Measurements from ENCODE around the gene KDM4B. TPM values are rescaled to one million over a fixed set of nuclear protein-coding genes. Genes with fewer than 3 reads are reported as not detected.
"Not testable (repeated sequence)": the region's sequence is repeated elsewhere in the genome, so short reads cannot be mapped to it uniquely, and the experiment has no call there.

KDM4B gene
- total RNA-seq, 1 experiment from 2014 or later: 43.7 TPM

DNA sequence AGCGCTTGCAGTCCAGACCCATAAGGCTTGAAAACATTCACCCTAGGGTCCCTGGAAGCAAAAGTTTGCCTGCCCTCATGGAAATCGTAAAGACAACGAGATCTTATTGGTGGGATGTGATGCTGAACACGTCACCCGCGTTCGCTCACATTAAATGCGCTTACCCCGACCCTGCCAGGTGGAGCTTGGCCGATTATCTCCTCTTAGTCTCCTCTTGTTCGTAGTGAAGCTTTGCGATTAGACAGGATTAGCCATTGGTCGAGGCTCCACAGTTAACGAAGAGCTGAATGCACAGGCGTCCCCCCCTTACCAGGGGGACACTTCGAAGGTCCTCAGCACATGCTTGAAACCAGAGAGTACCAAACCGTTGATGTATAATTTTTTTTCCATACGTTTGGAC, 16.0 kb upstream of the KDM4B start:
- Histone ChIP-seq H2BK15ac (ENCODE audit: low read depth, low read length) (no peak overlapping the region), H3K4ac (ENCODE audit: low read depth, low read length) (no peak overlapping the region), H3K18ac (ENCODE audit: insufficient read length, low read depth, low read length) (no peak overlapping the region), H3T11ph (ENCODE audit: low read length) (no peak overlapping the region), H3K79me1 (ENCODE audit: insufficient read depth, low read depth, low read length, poor library complexity, severe bottlenecking) (no peaks in the 10 kb centered on the region), H3K23ac (ENCODE audit: insufficient read length, low read depth, low read length) (no peak overlapping the region), H3K27me3 (ENCODE audit: insufficient read depth, low read length) (no peaks in the 10 kb centered on the region), H3K4me2 (ENCODE audit: insufficient read depth, insufficient read length, low read length) (no peak overlapping the region), H3K14ac (ENCODE audit: insufficient read depth, low read length) (no peak overlapping the region), H2BK120ac (ENCODE audit: low read depth, low read length, poor library complexity, severe bottlenecking) (no peak overlapping the region), H2AFZ (ENCODE audit: low read length) (no peak overlapping the region), H3K27ac (ENCODE audit: insufficient read length, low read depth, low read length) (no peak overlapping the region), H3K4me1 (ENCODE audit: insufficient read depth, low read length) (no peaks in the 10 kb centered on the region), H4K8ac (replicated peaks; ENCODE audit: insufficient read length, low read depth, low read length) (no peak overlapping the region), H2BK12ac (ENCODE audit: insufficient read length, low read depth, low read length) (no peak overlapping the region), H3K79me2 (ENCODE audit: insufficient read depth, low read length) (no peaks in the 10 kb centered on the region), H3K9me3 (ENCODE audit: control insufficient read depth, low read depth, low read length) (no peaks in the 10 kb centered on the region), H3K9ac (ENCODE audit: extremely low read depth, insufficient read length, low read length) (no peak overlapping the region), H3K56ac (ENCODE audit: insufficient read length, low read depth, low read length) (no peak overlapping the region), H3K23me2 (ENCODE audit: insufficient read length, low read depth, low read length, poor library complexity, severe bottlenecking) (peaks cover 2% of the 10 kb centered on the region), H4K20me1 (ENCODE audit: control insufficient read depth, insufficient read depth, insufficient read length) (no peaks in the 10 kb centered on the region), H2AK5ac (ENCODE audit: insufficient read length, low read length) (no peak overlapping the region), H4K91ac (ENCODE audit: insufficient read length, low read depth, low read length) (no peak overlapping the region), H2BK20ac (ENCODE audit: low read depth, low read length, poor library complexity, severe bottlenecking) (no peak overlapping the region), H2BK5ac (ENCODE audit: insufficient read length, low read length) (no peak overlapping the region), H4K5ac (ENCODE audit: insufficient read length, low read depth, low read length) (no peak overlapping the region)
- H3K4me3 Mint-ChIP-seq: no peak overlapping the region
- DNase-seq: no peak
- WGBS (ENCODE audit: extremely low coverage, insufficient read length, low lambda C conversion rate): no CpG with 5 or more reads among the region's 18 CpGs
- H3K27ac Mint-ChIP-seq: peak overlapping the region in 2 of 3 experiments; percentile 23 to 30; a peak in 1 of 7 replicates
- H3K4me1 Mint-ChIP-seq: no peaks in the 10 kb centered on the region
- peaks cover 39 to 85% (median 71%) of the 10 kb centered on the region in 3 experiments for H3K36me3 Mint-ChIP-seq (ENCODE audit: insufficient read depth in 1 of 3, low read depth in 3 of 3)
- H3K9me3 Mint-ChIP-seq: no peaks in the 10 kb centered on the region
- no peaks in the 10 kb centered on the region; the same call in 1 of the 2 replicates for H3K27me3 Mint-ChIP-seq (ENCODE audit: low read depth)
- TF ChIP-seq, protein P1, sequence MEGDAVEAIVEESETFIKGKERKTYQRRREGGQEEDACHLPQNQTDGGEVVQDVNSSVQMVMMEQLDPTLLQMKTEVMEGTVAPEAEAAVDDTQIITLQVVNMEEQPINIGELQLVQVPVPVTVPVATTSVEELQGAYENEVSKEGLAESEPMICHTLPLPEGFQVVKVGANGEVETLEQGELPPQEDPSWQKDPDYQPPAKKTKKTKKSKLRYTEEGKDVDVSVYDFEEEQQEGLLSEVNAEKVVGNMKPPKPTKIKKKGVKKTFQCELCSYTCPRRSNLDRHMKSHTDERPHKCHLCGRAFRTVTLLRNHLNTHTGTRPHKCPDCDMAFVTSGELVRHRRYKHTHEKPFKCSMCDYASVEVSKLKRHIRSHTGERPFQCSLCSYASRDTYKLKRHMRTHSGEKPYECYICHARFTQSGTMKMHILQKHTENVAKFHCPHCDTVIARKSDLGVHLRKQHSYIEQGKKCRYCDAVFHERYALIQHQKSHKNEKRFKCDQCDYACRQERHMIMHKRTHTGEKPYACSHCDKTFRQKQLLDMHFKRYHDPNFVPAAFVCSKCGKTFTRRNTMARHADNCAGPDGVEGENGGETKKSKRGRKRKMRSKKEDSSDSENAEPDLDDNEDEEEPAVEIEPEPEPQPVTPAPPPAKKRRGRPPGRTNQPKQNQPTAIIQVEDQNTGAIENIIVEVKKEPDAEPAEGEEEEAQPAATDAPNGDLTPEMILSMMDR (conservative IDR thresholded peaks at IDR 0.05): no peak

DNA sequence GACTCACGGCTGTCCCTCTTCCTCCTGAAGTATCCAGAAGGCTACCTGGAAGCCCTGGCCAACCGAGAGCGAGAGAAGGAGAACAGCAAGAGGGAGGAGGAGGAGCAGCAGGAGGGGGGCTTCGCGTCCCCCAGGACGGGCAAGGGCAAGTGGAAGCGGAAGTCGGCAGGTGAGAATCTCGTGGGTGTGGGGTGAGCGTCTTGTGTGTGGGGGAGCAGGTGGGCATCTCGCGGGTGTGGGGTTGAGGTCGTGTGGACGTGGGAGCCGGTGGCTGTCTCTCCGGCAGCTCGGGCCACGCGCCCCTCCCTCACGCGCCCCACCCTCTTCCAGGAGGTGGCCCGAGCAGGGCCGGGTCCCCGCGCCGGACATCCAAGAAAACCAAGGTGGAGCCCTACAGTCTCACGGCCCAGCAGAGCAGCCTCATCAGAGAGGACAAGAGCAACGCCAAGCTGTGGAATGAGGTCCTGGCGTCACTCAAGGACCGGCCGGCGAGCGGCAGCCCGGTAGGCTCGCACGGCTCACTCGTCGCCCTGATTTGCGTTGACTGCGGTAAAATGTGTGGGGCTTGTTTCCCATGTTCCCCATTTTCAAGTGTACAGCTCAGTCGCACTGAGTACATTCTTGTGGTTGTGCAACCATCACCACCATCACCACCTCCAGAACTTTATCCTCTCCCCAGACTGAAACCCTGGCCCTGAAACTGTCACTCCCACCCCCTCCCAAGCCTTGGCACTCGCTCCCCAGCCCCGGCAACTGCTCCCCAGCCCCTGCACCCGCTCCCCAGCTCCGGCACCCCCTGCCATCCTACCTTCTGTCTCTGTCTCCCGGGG, 14.4 kb upstream of the KDM4B start:
- not testable (repeated sequence) for H3K4me1 Mint-ChIP-seq; H4K20me1 ChIP-seq (ENCODE audit: control insufficient read depth, insufficient read depth, insufficient read length); H2BK20ac ChIP-seq (ENCODE audit: low read depth, low read length, poor library complexity, severe bottlenecking); H2BK12ac ChIP-seq (ENCODE audit: insufficient read length, low read depth, low read length); H3K23ac ChIP-seq (ENCODE audit: insufficient read length, low read depth, low read length); H3K79me1 ChIP-seq (ENCODE audit: insufficient read depth, low read depth, low read length, poor library complexity, severe bottlenecking); H3K4me1 ChIP-seq (ENCODE audit: insufficient read depth, low read length); H2AK5ac ChIP-seq (ENCODE audit: insufficient read length, low read length); H3K4me3 Mint-ChIP-seq; H3K23me2 ChIP-seq (ENCODE audit: insufficient read length, low read depth, low read length, poor library complexity, severe bottlenecking); H4K91ac ChIP-seq (ENCODE audit: insufficient read length, low read depth, low read length); H2AFZ ChIP-seq (ENCODE audit: low read length); H4K8ac ChIP-seq (replicated peaks; ENCODE audit: insufficient read length, low read depth, low read length); H3K9me3 ChIP-seq (ENCODE audit: control insufficient read depth, low read depth, low read length); H2BK120ac ChIP-seq (ENCODE audit: low read depth, low read length, poor library complexity, severe bottlenecking); H3K4ac ChIP-seq (ENCODE audit: low read depth, low read length); H3K9me3 Mint-ChIP-seq; H3K27me3 Mint-ChIP-seq (ENCODE audit: low read depth); H3K14ac ChIP-seq (ENCODE audit: insufficient read depth, low read length); H2BK15ac ChIP-seq (ENCODE audit: low read depth, low read length); H3K27me3 ChIP-seq (ENCODE audit: insufficient read depth, low read length); H2BK5ac ChIP-seq (ENCODE audit: insufficient read length, low read length); H3K4me2 ChIP-seq (ENCODE audit: insufficient read depth, insufficient read length, low read length); H3K56ac ChIP-seq (ENCODE audit: insufficient read length, low read depth, low read length); H3K18ac ChIP-seq (ENCODE audit: insufficient read length, low read depth, low read length); DNase-seq; H3K27ac ChIP-seq (ENCODE audit: insufficient read length, low read depth, low read length); H3K9ac ChIP-seq (ENCODE audit: extremely low read depth, insufficient read length, low read length); H3K79me2 ChIP-seq (ENCODE audit: insufficient read depth, low read length); H3T11ph ChIP-seq (ENCODE audit: low read length); H4K5ac ChIP-seq (ENCODE audit: insufficient read length, low read depth, low read length)
- H3K27ac Mint-ChIP-seq: peak overlapping the region in 1 of 3 experiments; percentile 93; a peak in 3 of 7 replicates
- peaks cover 37 to 82% (median 71%) of the 10 kb centered on the region in 3 experiments for H3K36me3 Mint-ChIP-seq (ENCODE audit: insufficient read depth in 1 of 3, low read depth in 3 of 3)
- no CpG with 5 or more reads among the region's 46 CpGs for WGBS (ENCODE audit: extremely low coverage, insufficient read length, low lambda C conversion rate)
